Coronary artery (tissue), 2 donors: Measurements from ENCODE around the gene SOCS1.

Experiments used
- DNase-seq: peaks from one replicate; pipeline ENCODE4 v3.0.0-alpha.2; 2017; ENCODE audit warnings: low spot score
- H3K27ac ChIP-seq, 2 donors: fragments of 200-600 bp; sonication (generic); one replicate each; pipeline ENCODE4 v1.5.1; 2016 to 2019
- H3K4me3 ChIP-seq: fragments of 200-600 bp; sonication (generic); 2 replicates; pipeline ENCODE4 v1.5.1; 2016; ENCODE audit warnings: mild to moderate bottlenecking, moderate library complexity
- TF ChIP-seq, protein P1 (sequence below): fragments of 200-600 bp; sonication (generic); IDR thresholded peaks from one replicate; pipeline ENCODE4 v1.5.1; 2019; ENCODE audit warnings: antibody characterized with exemption

Gene SOCS1

DNA sequence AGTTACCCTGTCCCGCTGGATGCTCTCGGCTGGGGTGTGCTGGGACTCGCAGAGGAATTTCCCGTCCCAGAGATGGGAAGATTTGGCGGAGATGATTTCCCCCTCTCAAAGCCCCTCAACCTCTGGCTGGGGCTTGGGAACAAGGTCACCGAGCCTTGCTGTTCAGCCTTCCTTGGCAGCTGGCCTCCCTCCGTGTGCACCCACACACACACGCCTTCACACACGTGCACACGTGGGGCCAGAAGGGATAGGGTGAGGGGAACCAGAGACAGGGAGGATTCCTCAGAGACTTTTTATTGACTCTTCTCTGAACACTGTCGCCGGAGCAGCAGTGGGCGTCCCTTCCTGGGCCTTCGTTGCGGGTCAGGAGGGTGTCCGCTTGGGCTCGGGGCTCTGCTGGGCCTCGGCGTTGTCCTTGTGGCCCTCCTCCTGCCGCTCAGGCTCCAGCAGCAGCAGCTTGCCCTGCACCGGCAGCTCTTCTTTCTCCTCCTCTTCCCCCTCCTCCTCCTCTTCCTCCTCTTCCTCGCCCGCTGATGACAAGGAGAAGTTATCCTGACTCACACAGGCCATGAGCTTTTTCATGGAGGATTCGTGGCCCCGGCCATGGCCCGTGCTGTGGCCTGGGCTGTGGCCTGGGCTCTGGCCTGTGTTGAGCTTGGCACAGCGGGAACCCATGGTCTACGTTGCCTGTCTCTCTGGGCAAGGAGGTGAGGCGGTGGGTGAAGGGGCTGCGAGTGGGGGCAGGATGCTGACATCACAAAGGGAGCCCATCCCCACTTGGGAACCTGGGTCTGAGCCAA is 17.1 kb upstream of the SOCS1 start, which contains the start of gene PRM3:
PRM3 (minus strand) TSS at position 709 of the 800 bp plus-strand sequence; CDS start at position 675, 34 bp downstream.
- Histone ChIP-seq H3K4me3 (no peak within 1 kb of the TSS), H3K27ac (no peak within 1 kb of the TSS)
- DNase-seq = no peak
- TF ChIP-seq, protein P1, sequence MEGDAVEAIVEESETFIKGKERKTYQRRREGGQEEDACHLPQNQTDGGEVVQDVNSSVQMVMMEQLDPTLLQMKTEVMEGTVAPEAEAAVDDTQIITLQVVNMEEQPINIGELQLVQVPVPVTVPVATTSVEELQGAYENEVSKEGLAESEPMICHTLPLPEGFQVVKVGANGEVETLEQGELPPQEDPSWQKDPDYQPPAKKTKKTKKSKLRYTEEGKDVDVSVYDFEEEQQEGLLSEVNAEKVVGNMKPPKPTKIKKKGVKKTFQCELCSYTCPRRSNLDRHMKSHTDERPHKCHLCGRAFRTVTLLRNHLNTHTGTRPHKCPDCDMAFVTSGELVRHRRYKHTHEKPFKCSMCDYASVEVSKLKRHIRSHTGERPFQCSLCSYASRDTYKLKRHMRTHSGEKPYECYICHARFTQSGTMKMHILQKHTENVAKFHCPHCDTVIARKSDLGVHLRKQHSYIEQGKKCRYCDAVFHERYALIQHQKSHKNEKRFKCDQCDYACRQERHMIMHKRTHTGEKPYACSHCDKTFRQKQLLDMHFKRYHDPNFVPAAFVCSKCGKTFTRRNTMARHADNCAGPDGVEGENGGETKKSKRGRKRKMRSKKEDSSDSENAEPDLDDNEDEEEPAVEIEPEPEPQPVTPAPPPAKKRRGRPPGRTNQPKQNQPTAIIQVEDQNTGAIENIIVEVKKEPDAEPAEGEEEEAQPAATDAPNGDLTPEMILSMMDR = no peak

DNA sequence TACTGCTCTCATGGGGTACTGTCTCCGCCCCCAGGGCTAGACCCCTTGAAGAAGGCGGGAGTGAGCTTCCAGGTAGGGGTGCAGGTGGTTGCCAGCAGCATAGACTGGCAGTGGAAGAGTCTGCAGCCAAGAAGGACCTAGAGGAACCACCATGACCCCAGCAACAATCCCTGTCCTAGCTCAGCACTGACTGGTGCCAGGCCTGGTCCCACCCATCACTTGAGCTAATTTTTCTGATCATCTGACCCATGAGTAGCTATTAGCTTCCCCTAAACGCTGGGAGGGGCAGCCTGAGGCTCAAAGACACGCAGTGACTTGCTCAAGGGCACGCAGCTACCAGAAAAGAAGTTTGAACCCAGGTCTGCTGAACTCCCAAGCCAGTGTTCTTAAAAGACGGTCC is 16.5 kb upstream of the SOCS1 start:
- H3K27ac ChIP-seq = no peak overlapping the region
- no peak for DNase-seq
- H3K4me3 ChIP-seq = no peak overlapping the region
- TF ChIP-seq, protein P1 = no peak

DNA sequence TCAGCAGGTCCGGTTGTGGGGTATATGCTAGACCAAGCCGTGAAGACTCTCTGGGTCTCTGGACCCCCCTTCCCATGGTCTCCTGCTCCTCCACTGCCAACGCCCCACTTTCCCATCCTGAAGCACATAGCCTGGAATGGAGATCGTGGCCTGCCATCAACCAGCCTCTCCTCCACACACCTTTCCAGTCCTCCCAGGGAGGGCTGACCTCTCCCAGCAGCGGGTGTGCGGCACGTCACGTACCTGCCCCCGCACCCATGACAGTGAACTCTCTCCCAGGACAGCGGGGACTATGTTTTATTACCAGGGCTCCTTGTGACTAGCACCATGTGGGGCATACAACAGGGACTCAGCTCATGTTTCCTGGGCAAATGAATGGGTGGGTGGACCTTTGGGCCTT is 15.6 kb upstream of the SOCS1 start:
- no peak for DNase-seq
- TF ChIP-seq, protein P1 = no peak
- Histone ChIP-seq H3K27ac (no peak overlapping the region), H3K4me3 (no peak overlapping the region)

DNA sequence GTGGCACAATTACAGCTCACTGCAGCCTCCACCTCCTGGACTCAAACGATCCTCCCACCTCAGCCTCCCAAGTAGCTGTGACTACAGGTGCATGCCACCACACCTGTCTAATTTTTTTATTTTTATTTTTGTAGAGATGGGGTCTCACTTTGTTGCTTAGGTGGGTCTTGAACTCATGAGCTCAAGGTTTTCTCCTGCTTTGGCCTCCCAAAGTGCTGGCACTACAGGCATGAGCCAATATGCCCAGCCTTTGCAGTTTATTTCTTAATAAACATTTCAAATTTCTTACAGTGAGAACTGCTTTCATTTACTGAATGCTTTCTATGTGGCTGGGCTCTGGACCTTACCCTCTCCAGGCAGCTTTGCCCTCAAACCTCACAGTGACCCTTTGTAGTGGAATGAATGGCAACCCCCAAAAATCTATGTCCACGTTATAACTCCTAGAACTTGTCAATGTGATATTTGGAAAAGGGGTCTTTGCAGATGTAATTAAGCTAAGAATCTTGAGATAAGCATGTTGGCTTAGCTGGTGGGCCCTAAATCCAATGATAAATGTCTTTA is 14.7 kb upstream of the SOCS1 start:
- Histone ChIP-seq H3K4me3 (no peak overlapping the region), H3K27ac (no peak overlapping the region)
- TF ChIP-seq, protein P1 = no peak
- DNase-seq = no peak

DNA sequence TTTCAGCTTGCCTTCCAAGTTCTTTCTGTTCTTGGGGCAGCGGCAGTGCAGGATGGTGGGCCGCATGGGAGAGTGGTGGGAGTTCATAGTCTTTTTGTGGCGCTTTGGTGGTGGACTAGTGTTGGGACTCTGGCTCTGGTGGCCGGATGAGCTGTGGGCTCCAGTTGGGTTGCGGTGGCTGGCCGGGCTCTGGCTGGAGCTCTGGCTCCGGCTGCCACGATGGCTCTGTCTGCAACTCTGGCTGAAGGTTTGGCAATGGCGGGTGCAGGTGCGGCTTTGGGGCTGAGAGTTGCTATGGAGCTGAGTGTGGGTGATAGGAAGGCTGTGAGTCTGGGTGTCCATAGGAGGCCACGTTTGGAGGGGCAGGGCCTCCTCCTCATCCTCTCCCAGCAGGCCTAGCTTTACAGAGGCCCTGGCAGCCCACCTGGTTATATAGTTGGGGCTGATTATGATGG is 12.9 kb upstream of the SOCS1 start, which contains the start of gene TNP2:
TNP2 (minus strand) TSS at position 405 of the 455 bp plus-strand sequence; CDS start at position 342, 63 bp downstream.
- no peak within 1 kb of the TSS for H3K4me3 ChIP-seq
- no peak within 1 kb of the TSS for H3K27ac ChIP-seq
- TF ChIP-seq, protein P1 = no peak
- DNase-seq = no peak

DNA sequence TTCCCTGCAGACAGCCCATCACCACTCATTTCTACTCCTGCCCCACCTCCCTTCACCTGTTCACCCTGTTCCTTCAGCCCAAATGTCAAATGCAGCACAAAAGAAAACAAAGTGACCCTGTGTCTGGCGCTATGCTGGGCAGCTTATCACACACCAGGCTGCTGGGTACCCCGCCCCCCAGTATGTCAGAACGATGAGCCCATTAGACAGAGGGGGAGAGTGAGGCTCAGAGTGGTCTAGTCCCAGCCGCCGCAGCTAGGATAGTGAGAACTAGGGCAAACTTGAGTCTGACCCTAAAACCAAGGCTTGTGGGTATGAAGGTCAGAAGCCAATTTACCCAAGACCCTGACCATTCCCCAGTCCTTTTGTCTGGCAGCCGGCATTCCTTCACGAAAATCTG is 9.1 kb upstream of the SOCS1 start:
- Histone ChIP-seq H3K4me3 (no peak overlapping the region), H3K27ac (no peak overlapping the region)
- TF ChIP-seq, protein P1 = no peak
- no peak for DNase-seq
